SKM-1 treated with dmso at 0.1 percent for 144 hours (cell line): ENCODE data around the gene MRPL23.

Experiments used
- DNase-seq: peaks from one replicate; lab custom pipeline; 2025; ENCODE audit not compliant: unreplicated experiment; lab: John Stamatoyannopoulos, UW

MRPL23 gene

GRCh38 chr11:1952806-1953482, 5.8 kb downstream of the MRPL23 start:
- no peak for DNase-seq

GRCh38 chr11:1953489-1954266, 6.5 kb downstream of the MRPL23 start:
- DNase-seq, result no peak

DNA sequence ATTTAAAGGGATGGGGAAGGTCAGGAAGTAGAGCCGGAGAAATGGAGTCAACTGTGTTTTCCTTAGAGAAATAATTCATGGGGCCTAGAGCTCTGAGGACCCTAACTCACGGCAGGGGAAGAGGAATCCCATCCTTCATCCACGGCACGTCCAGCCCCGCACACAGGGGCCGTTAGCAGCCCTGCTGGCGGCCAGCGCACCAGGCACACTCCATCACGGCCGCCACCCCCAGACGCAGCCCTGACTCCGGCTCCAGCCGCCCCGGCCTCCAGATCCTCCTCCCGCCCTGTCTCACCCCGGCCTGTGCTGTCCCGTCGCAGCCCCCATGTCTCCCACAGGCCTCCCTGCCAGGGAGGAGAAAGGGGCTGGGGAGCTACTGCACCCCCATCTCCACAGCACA, 11.2 kb downstream of the MRPL23 start:
- DNase-seq, result no peak

DNA sequence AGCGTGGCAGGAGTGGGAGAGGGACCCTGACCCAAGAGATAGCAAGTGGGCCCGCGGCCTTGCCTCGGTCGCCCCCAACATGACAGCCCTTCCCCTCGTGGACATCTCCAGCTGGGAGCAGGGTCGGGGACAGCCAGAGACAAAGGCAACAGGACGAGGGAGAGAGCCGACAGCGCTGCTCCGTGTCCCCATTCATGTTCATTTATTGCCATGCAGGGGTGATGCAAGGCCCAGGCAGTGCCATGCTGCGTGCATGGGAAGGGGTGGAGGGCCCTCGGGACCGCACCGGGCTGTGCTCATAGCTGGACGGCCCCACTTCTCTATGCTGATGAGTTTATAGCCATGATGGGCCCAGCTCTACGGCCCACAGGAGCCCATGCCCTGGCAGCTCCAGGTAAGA, 12.7 kb downstream of the MRPL23 start:
- no peak for DNase-seq

DNA sequence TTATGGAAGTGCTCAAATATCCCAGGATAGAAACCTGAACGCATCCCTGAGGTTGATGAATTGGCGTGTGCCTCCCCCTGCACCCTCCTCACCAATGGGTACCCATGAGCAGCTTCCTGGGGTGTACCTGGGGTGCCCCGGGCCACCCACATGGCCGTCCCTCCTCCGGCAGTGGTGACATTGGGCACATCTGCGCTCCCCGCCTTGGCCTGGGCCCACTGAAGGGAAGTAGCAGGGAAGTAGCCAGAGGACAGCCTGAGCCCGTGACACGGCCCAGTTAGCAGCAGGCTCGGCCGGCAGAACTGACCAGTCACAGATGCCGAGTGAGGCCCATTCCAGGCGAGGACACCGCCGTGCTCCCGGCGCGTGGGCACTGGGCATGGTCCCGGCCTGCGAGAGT, 16.7 kb downstream of the MRPL23 start:
- DNase-seq, result no peak

- DNase-seq, result no peak
These were observed 17.2 kb downstream of the MRPL23 start for GRCh38 chr11:1964348-1964747.

DNA sequence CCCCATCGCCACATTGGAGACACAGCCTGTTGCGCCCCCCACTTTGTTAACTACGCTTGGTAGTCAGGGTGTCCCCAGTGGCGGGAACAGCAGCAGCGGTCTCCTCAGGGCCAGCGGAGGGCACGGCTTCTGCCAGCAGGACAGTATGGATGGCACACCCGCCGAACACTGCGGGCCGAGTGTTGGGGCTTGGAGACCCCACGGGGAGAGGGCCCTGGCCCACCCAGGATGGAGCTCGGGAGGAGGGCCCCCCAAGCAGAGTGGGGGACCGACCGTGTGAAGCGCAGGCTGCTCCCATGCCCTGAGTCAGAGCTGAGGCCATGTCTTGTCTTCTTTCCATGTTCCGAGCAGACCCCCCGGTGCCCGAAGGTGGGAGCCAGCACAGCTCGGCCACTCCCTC, 17.8 kb downstream of the MRPL23 start:
- no peak for DNase-seq

- DNase-seq, result no peak
These were observed 19.4 kb downstream of the MRPL23 start for GRCh38 chr11:1966531-1966930.

GRCh38 chr11:1967641-1968225, 20.6 kb downstream of the MRPL23 start:
- no peak for DNase-seq

- no peak for DNase-seq
These were observed 21.4 kb downstream of the MRPL23 start for GRCh38 chr11:1968454-1969002.

DNA sequence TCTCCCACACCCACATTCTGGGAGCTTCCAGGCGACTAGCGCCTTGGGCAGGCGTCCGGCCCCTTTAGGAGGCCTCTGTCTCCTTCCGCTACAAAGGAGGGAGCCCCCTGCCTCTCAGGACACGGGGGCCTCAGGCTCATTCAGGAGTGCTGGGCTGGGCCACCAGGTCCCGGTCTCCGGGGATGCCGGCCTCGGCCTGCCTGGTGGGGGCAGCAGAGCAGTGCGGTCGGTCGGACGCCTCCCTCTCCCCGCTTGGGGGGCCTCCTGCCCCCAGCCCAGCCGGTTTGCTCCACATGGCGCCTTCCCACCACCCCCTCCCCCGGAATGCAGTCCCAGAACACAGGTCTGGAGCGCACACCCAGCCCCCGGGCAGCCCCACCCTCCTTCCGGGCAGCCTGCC, 21.9 kb downstream of the MRPL23 start:
- DNase-seq, result no peak

DNA sequence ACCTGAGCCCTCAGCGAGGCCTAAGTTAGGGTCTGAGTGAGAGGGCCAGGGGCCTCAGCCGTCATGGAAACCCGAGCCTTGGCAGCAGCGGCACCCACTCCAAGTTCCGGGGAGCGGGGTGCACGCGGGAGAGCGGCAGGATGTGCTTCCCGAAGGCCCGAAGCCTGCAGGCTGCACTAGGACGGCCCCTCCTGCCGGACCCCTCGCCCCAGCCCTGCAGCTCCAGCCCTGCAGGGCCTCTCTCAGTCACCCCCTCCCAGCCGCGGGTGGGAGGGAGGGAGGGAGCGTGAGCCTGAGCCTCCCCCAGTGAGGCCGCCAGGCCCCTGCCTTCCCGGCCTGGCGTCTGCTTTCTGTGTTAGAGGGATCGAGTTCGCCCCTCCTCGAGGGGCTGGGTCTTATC, 22.6 kb downstream of the MRPL23 start:
- no peak for DNase-seq

DNA sequence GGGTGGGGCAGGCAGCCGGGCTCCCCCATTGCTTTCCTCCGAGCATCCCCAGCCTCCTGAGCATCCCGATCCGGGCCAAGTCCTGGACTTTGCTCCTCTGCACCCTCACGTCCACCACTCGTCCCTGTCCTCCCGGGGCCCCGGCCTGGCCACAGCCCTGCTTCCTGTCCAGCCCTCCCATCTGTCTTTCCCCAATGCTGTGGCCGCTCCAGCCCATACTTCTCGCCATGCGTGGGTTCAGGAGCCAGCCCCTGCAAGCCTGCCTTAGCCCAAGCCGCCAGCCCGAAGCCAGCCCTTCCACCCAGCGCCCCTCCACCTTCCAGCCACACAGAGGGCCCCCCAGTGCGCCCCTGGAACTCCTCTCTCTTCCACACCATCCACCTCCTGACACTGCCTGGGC, 23.8 kb downstream of the MRPL23 start:
- DNase-seq, result no peak

- no peak for DNase-seq
These were observed 28.1 kb downstream of the MRPL23 start for GRCh38 chr11:1975185-1975584.

- no peak for DNase-seq
These were observed 31.8 kb downstream of the MRPL23 start for GRCh38 chr11:1978720-1979473.

- DNase-seq, result no peak
These were observed 32.5 kb downstream of the MRPL23 start for GRCh38 chr11:1979607-1980006.

GRCh38 chr11:1982873-1983600, 35.9 kb downstream of the MRPL23 start:
- DNase-seq, result no peak

DNA sequence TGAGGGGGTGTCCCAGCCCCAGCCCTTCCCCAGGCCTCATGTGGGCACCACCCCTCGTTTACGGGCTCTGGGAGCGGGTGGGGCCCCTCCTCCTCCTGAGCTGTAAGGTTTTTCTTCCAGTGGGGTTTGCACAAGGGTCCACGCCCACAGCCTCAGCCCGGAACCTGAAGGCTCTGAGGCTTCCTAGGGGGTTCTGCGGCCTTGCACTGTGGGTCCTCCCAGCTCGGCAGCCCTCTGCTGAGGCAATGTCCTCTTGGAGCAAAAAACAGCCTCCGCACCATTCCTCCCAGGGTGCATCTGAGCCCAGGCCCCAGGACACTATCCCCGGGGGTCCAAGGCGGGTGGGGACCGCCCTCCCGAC, 36.4 kb downstream of the MRPL23 start:
- no peak for DNase-seq

DNA sequence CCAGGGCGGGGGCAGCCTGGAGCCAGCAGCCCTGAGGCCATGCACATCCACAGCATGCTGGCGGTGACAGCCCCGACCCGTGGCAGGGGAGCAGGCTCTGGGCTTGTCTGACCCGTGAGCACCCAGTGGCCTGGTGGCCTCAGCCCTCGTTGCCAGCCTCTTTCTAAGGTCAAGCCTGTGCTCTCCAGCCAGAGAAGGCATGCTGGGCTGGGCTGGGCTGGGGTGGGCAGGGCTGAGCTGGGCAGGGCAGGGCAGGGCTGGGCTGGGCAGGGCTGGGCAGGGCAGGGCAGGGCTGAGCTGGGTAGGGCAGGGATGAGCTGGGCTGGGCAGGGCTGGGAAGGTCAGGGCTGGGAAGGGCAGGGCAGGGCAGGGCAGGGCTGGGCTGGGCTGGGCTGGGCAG, 39.9 kb downstream of the MRPL23 start:
- no peak for DNase-seq

DNA sequence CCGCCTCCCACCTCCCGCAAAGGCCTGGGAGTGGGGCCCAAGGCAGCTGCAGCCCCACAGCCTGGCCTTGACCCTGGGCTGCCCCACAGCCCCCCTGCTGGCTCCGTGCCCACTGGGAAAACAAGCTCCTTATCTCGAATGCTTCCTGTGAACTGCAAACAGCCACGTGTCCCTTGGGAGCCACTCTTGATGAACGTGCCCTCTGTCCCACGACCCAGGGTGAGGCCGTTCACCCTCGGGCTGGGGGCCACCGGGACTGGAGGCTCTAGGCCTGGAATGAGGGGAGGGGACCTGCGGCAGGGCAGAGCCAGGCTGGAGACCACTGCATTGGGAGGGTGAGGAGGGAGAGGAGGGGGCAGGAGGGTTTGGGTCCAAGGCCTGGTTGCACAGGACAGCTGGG, 41.0 kb downstream of the MRPL23 start:
- DNase-seq, result no peak
